Ovary (tissue), 9 donors: ENCODE data around the gene CD2. TPM values are rescaled to one million over a fixed set of nuclear protein-coding genes. Genes with fewer than 3 reads are reported as not detected.

Source experiments
- DNase-seq, 5 donors: peaks; one replicate each; pipeline ENCODE4 v3.0.0-alpha.2; 2019 to 2020
- H3K27ac ChIP-seq, 2 donors: fragments of 200-600 bp; one replicate each; pipeline versions ENCODE4 v1.5.1 to v1.8.0; 2019 to 2022
- H3K27me3 ChIP-seq: fragments of 200-600 bp; one replicate; pipeline ENCODE4 v1.8.0; 2022
- H3K36me3 ChIP-seq: fragments of 200-600 bp; sonication (generic); one replicate; pipeline ENCODE4 v1.5.1; 2019
- H3K4me1 ChIP-seq: one replicate; pipeline ENCODE4 v1.8.1; 2013; ENCODE audit warnings: mild to moderate bottlenecking, moderate library complexity; ENCODE audit not compliant: insufficient read depth
- H3K4me3 ChIP-seq: fragments of 200-600 bp; sonication (generic); one replicate; pipeline ENCODE4 v1.5.1; 2017
- H3K9me3 ChIP-seq, 2 donors: fragments of 200-600 bp in 1 of 2; sonication (generic) in 1 of 2; one replicate each; pipeline versions ENCODE4 v1.5.1 to v1.8.1; 2013 to 2019; ENCODE audit warnings: mild to moderate bottlenecking in 1 of 2, moderate library complexity in 1 of 2
- CTCF ChIP-seq, 3 donors: fragments of 450-650 bp in 2 of 3; fragments of 200-600 bp in 1 of 3; IDR thresholded peaks; one replicate each; pipeline versions ENCODE4 v1.5.1 to v1.8.0; 2016 to 2022; ENCODE audit warnings: antibody characterized with exemption in 3 of 3, mild to moderate bottlenecking in 1 of 3
- EP300 ChIP-seq: sonication (generic); formaldehyde crosslinking; IDR thresholded peaks from one replicate; pipeline ENCODE4 v1.6.1; 2017; ENCODE audit warnings: antibody characterized with exemption
- POLR2A ChIP-seq: fragments of 450-650 bp; IDR thresholded peaks from one replicate; pipeline ENCODE4 v1.6.1; 2017; ENCODE audit warnings: antibody characterized with exemption, mild to moderate bottlenecking, moderate library complexity
- WGBS, 3 donors: extraction: QIAGEN DNeasy Blood & Tissue Kit in 1 of 3; methylation state at CpG; one replicate each; pipeline versions ENCODE4 v1.1.5 to v1.1.7; 2013 to 2017; 5-methylcytosine and 5-hydroxymethylcytosine counted together
- intact Hi-C, 4 donors: fragments of 100-400 bp; cut with DNase I; formaldehyde crosslinking; loops; one replicate each; pipeline versions ENCODE4 v1.11.0 to v1.15.1; 2022 to 2023
- polyA plus RNA-seq, 2 donors: library from polyadenylated mRNA; stranded (reverse); fragments of 200-250 nt in 1 of 2; fragments of 350-450 nt in 1 of 2; fragmentation: Illumina TruSeq in 1 of 2; extraction: RNeasy Lipid Tissue Mini Kit (QIAGEN cat#74804) in 1 of 2; gene quantifications; one replicate each; pipeline ENCODE4 v1.2.3, GENCODE V29; 2013 to 2014
- total RNA-seq, 7 donors: library from RNA; depleted of rRNA in 2 of 7; stranded (reverse); fragments of >200 nt in 2 of 7; fragmentation: NEBNext Ultra II Directional in 3 of 7; extraction: Animal tissue kit (Norgen Biotek cat#: 25700) in 3 of 7; gene quantifications; one replicate each; pipeline versions ENCODE4 v1.1.0 to v1.2.4, GENCODE V29; 2016 to 2023
- donor health status: DM: no; HTN: no; CAD: no; lungs with moderate emphysema.
- donor health status: DM: no; HTN: no; CAD: no.
- donor health status: Bipolar disorder and iron deficiency.
- donor health status: DM: yes; HTN: yes; CAD: no.
- donor health status: DM: no; HTN: no; CAD: no.
- donor health status: DM: yes; HTN: yes; CAD: no.

The CD2 gene
- total and polyA plus RNA-seq, 9 donors: 0.30 to 11.1 (median 1.0) TPM

GRCh38 chr1:116817582-116818064 lies 63.4 kb downstream of the CD2 start:
- TF ChIP-seq CTCF (IDR thresholded peaks at IDR 0.05): no peak
- no peak for TF ChIP-seq POLR2A
- TF ChIP-seq EP300: no peak
- H3K27me3 ChIP-seq: no peaks in the 10 kb centered on the region
- no peaks in the 10 kb centered on the region for H3K36me3 ChIP-seq
- H3K4me1 ChIP-seq: no peaks in the 10 kb centered on the region
- no peaks in the 10 kb centered on the region for H3K9me3 ChIP-seq
- no peak overlapping the region for H3K4me3 ChIP-seq
- no peak overlapping the region for H3K27ac ChIP-seq
- 64 to 69% (median 68%) methylated on average over 2 of the region's 2 CpGs for WGBS, 3 donors
- intact Hi-C loops: no loop called here
- DNase-seq: no peak

Other genes with a start within 250 kb of the CD2 start
- 10 to 100 TPM in 1 of 7 donors, 1 to 10 TPM in 6; 5.2 to 10.9 (median 6.3) TPM for gene CD58, start 183.4 kb upstream of the CD2 start, total RNA-seq
- 10 to 100 TPM in 1 of 2 donors, 1 to 10 TPM in 1; 6.8 to 14.4 TPM for gene CD58, start 183.4 kb upstream of the CD2 start, polyA plus RNA-seq
- 1 to 10 TPM in 4 of 7 donors, under 1 TPM in 3; 0.38 to 2.0 (median 1.0) TPM for gene IGSF3, start 86.7 kb upstream of the CD2 start, total RNA-seq
- gene IGSF3, start 86.7 kb upstream of the CD2 start, polyA plus RNA-seq: 1 to 10 TPM in 1 of 2 donors, under 1 TPM in 1; 0.63 to 2.1 TPM
- 10 to 100 TPM; 26.0 to 87.6 (median 65.8) TPM for gene PTGFRN, start 155.5 kb downstream of the CD2 start, total RNA-seq
- gene PTGFRN, start 155.5 kb downstream of the CD2 start, polyA plus RNA-seq: 100 to 1,000 TPM in 1 of 2 donors, 10 to 100 TPM in 1; 22.9 to 106 TPM
- gene CD101, start 247.3 kb downstream of the CD2 start, total RNA-seq: 1 to 10 TPM in 5 of 7 donors, under 1 TPM in 2; 0.36 to 1.6 (median 1.4) TPM
- 1 to 10 TPM in 1 of 2 donors, under 1 TPM in 1; 0.30 to 1.1 TPM for gene CD101, start 247.3 kb downstream of the CD2 start, polyA plus RNA-seq